ENCODE results near the gene P2RY2.
A peak's percentile ranks its signal among the peaks of the same experiment; 100 is the strongest.
"Not testable (repeated sequence)": the region's sequence is repeated elsewhere in the genome, so short reads cannot be mapped to it uniquely, and the experiment has no call there.

P2RY2 gene

GRCh38 chr11:73228268-73229134, 10.4 kb downstream of the P2RY2 start:
- no peak for DNase-seq (ENCODE audit: low spot score)

DNA sequence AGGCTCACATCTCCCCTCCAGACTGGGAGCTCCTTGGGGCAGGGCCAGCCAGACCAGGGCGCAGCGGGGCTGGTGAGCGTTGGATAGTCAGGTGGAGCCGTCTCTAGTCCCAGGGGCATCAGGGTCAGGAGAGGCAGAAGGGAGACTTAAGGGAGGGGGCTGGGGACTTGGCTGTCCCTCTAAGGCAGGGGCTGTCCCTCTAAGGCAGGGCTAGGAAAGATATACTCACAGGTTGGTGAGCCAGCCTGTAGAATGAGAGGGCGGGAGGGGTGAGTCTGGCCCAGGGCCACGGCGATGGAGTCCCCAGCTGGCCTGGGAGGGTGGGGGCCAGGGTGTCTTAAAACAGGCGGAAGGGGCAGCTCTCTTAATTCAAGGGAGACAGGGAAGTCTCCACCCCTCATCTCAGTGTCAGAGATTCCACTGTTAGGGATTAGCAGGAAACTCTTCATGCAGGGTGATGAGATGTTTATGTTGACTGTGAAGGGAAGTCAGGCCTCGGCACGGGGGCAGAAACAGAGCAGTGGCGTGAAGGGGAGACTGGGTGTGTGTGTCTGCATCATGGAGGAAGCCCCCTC, 11.3 kb downstream of the P2RY2 start:
- no peak for DNase-seq (ENCODE audit: low spot score)

DNA sequence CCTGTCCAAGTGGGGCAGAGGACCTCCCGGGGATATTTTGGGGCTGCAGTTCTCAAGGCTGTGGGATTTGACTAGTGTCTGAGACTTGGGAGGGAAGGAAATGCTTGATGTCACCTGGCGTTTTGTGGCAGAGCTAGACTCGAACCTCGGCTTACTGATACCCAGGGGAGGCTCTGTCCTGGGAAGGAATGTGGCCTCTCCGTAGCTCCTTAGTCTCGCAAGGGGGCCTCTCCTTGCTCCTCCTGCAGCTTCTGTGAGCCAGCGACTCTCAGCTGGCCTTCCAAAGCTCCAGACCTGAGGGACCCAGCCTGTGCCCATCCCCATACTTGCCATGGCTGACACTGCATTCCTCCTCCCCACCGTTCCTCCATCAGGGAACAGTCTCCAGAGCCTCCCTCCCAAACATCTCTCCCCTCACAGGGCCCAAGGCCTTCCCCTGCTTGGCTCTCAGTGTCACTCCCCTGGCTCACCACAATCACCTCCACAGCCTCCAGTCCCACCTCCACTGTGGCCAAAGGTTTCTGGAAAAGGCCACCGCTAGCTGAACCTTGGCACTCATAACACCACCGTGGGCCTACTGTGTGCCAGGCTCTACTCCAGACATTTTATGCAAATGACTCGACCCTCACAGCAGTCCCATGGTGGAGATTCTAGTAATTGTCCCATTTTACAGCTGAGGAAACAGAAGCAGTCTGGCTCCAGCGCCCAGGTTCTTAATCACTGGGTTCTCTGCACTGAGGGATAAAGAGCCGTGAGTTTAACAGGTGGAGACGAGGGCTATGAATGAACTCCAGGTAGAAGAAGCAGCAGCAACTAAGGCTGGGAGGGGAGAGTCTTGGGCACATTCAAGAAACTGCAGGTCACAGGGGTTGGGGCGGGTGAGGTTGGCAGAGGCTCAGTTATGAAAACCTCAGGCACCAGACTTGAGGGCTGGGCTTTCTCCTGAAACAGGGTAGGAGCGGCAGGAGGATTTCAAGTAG, 12.1 kb downstream of the P2RY2 start:
- no peak for DNase-seq (ENCODE audit: low spot score)

DNA sequence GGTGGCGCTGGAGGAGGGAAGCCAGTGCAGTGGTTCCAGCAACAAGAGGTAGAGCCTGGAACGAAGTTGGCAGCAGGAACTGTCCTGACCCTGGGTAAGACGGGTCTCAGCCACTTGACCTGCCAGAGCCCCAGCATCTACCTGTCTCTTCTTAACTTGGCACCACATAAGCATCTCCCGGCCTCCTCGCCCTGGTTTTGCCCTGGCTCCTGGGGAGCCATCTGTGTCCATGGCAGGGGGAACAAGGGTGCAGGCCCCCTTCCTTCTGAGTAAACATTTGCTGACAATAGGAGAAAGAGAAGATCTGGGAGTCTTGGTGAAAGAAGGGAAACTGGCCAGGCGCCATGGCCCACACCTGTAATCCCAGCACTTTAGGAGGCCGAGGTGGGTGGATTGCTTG, 12.8 kb downstream of the P2RY2 start:
- DNase-seq (ENCODE audit: low spot score): no peak

- not testable (repeated sequence) for DNase-seq (ENCODE audit: low spot score)
These were observed 14.4 kb downstream of the P2RY2 start for GRCh38 chr11:73232487-73232886.

GRCh38 chr11:73233211-73233610, 15.1 kb downstream of the P2RY2 start:
- DNase-seq (ENCODE audit: low spot score): no peak

DNA sequence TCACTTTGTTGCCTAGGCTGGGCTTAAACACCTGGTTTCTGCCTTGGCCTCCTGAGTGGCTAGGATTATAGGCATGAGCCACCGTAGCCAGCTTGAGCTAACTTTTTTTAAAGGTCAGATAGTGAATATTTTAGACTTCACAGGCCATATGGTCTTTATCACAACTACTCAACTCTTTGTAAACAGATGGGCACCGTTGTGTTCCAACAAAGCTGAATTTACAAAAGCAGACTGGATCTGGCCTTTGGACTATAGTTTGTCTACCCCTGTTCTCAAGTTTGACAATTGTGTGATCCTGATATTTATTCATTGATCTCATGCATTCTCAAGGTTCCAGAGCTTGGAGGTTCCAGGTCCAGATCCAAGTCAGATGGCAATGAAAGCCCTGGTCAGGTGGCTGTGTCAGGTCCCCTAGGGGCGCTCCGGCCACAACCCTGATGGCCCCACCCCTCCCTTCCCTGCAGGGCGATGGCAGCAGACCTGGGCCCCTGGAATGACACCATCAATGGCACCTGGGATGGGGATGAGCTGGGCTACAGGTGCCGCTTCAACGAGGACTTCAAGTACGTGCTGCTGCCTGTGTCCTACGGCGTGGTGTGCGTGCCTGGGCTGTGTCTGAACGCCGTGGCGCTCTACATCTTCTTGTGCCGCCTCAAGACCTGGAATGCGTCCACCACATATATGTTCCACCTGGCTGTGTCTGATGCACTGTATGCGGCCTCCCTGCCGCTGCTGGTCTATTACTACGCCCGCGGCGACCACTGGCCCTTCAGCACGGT, 15.8 kb downstream of the P2RY2 start:
- no peak for DNase-seq (ENCODE audit: low spot score)

DNA sequence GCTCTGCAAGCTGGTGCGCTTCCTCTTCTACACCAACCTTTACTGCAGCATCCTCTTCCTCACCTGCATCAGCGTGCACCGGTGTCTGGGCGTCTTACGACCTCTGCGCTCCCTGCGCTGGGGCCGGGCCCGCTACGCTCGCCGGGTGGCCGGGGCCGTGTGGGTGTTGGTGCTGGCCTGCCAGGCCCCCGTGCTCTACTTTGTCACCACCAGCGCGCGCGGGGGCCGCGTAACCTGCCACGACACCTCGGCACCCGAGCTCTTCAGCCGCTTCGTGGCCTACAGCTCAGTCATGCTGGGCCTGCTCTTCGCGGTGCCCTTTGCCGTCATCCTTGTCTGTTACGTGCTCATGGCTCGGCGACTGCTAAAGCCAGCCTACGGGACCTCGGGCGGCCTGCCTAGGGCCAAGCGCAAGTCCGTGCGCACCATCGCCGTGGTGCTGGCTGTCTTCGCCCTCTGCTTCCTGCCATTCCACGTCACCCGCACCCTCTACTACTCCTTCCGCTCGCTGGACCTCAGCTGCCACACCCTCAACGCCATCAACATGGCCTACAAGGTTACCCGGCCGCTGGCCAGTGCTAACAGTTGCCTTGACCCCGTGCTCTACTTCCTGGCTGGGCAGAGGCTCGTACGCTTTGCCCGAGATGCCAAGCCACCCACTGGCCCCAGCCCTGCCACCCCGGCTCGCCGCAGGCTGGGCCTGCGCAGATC, 16.5 kb downstream of the P2RY2 start:
- DNase-seq (ENCODE audit: low spot score): no peak

- no peak for DNase-seq (ENCODE audit: low spot score)
These were observed 17.2 kb downstream of the P2RY2 start for GRCh38 chr11:73235236-73235786.

DNA sequence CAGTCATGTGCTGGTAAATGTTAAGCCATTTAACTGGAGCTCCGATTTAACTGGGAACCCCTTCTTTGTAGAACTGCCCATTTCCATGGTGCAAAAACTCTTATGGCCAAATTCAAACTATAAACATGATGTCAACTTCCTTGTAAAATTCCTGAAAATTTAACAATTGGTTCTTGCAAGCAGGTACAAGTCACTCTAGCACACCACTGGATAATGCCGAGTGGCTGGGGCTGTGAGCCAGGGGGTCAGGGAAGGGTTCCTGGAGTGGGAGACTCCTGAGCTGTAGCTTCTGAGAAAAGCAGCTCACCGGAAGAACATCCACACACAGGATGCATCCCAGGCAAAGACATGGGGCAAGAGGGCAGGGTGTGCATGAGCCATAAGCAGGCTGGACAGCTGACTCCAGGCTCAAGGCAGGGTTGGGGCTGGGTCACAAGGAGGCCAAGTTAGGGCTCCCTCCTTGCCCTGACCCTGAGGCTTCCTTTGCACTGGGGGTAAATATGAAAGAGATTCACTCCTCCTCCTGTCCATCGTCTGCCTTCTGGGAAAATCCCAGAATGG, 18.2 kb downstream of the P2RY2 start:
- DNase-seq (ENCODE audit: low spot score): no peak

DNA sequence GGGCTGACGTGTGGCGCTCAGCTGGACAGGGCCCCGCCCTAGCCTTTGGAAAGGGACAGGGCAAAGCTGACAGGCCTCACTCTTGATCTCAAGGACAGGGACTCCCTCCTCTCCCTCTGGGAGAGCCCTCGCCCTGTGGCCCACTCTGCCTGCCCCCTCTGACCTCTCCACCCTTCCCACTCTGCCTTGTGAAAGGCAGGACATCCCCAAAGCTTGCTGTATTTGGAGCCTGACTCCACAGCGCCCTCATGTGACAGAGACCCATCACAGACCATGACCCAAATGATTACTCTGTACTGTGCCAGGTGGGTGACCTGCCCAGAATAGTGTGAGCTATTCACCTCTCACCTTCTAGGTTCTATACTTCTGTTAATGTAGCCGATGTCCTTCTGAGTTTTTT, 18.8 kb downstream of the P2RY2 start:
- DNase-seq (ENCODE audit: low spot score): peak; percentile 35

DNA sequence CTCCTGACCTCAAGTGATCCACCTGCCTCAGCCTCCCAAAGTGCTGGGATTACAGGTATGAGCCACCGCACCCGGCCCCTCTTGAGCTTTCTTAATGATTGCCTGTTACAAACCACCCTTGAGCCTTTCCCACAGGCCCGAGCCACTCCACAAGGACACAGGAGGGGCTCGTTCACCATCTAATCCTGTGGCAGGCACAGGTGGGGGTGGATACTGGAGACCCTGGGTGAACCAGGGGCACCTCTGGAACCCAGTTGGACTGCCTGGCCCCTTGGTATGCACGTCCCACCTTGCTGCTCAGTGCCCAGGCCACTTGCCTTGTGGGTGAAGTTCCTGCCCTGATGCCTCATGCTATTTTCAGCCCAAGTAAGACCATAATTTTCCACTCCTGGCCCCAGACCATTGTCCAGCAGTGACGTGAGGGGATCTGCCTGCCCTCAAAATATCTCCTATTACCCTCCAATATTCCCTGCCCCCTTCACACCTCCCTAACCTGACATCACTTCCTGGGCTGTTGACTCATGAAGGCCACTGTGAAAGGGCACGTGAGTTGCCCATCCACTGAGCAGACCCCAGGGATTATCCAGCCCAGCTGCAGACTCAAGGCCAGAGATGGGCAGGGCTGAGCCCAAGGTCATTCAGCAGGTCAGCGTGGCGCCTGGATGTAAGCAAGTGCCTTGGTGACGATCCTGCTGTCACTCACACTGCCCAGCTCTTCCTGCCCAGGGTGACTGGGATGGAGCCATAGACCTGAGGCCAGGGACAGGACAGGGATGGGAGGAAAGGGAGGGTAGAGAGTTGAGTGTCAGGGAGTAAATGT, 19.6 kb downstream of the P2RY2 start:
- DNase-seq (ENCODE audit: low spot score): no peak

GRCh38 chr11:73239111-73239521, 21.0 kb downstream of the P2RY2 start:
- DNase-seq (ENCODE audit: low spot score): no peak

DNA sequence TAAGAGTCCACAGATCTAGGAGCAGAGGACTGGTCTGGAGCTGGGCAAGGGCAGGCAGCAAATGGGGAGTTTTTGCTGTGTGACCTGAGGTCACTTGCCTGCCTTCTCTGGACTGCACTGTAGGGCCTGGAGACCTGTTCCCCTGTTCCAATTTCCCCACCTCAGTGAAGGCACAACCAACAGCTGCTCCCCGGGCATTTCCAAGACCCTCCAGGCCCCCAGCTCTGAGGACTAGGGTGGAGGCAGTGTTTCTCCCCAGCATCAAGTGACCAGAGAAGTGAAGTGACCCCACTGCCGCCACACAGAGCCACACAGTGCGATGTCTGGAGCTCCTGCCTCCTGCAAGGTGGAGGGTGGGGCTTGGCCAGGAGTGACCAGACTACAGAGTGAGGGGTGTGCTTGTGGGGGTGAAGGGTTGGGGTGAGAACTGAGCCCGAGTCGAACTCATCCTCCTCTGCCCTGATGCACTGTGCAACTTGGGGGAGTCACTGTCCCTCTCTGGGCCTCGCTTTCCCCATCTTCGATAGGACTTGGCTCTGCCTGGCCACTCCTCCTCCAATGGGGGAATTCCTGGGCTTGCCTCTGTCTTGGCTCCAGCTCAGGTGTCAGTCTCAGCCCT, 21.6 kb downstream of the P2RY2 start:
- no peak for DNase-seq (ENCODE audit: low spot score)

GRCh38 chr11:73240190-73240781, 22.2 kb downstream of the P2RY2 start:
- no peak for DNase-seq (ENCODE audit: low spot score)

GRCh38 chr11:73241300-73241699, 23.2 kb downstream of the P2RY2 start:
- no peak for DNase-seq (ENCODE audit: low spot score)

DNA sequence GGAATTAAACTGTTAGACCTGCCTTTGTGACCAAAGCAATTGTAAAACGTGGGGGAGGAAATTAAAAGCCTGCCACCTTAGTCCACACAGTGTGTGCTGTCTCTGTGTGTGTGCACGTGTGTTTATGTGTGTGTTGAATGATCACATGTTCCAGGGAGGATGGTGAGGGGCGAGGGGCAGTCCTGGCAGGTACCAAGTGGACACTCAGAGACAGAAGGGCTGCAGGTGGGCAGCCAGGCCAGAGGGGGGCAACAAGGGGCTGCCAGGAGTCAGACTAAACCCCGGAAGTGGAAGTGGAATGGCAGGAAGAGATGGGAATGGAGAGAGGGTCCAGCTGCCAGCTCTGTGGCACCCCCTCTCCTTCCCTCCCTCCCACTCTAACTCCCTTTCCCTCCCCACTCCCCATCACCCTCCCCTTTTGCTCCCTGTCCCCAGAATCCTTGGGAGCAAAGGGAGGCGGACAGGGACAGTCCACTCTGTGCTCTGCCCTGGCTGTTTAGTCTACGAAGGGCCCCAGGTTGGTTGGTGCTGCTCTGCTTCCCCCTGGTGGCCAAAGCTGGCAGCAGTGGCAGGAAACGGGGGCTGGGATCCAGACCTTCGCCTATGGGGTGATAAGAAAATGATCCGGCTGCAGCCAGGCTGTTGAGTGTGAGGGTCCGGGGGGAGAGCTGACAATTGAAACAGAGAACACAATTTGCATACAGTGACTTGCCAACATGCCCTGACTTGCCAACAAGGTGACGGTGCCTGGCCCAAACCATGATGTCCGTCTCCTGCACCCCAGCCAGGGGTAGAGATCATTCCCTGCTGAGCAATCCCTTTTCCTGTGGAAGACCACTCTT, 24.4 kb downstream of the P2RY2 start:
- peak; percentile 44 for DNase-seq (ENCODE audit: low spot score)

DNA sequence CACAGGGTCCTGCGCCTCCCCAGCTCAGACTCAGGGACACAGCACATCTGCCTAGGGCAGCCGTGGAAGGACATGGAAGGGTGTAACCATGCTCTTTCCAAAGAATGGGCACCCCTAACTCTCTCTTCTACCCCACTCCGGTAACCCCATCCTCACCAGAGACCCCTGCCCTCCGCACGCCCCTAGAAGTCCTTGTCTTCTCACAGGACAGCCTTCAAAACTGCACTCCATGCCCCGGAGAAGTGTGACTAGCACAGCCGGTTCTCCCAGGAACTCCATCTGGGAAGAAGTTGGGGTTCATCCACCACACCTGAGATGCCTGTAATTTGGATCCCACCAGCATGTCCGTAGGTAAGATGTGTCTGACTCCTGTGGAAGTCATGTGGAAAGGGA, 25.0 kb downstream of the P2RY2 start:
- DNase-seq (ENCODE audit: low spot score): no peak

All from COLO829 (cell line).